KMS-11 (cell line): ENCODE results near the gene ZP4.

ENCODE experiments used
- H2AFZ ChIP-seq: fragments of 200-600 bp; sonication (generic); 2 replicates; pipeline ENCODE4 v1.6.1; 2016; ENCODE audit warnings: antibody characterized with exemption, mixed run types, low read depth
- H3K27ac ChIP-seq: fragments of 200-600 bp; sonication (generic); 2 replicates; pipeline ENCODE4 v1.6.1; 2016; ENCODE audit warnings: mild to moderate bottlenecking, mixed run types
- H3K27me3 ChIP-seq: fragments of 200-600 bp; sonication (generic); 2 replicates; pipeline ENCODE4 v1.6.1; 2017; ENCODE audit warnings: mild to moderate bottlenecking, low read depth, mixed run types, moderate library complexity; ENCODE audit not compliant: insufficient read depth
- H3K36me3 ChIP-seq: fragments of 200-600 bp; sonication (generic); 2 replicates; pipeline ENCODE4 v1.6.1; 2017; ENCODE audit warnings: mild to moderate bottlenecking, mixed run types; ENCODE audit not compliant: insufficient read depth
- H3K4me1 ChIP-seq: fragments of 200-600 bp; sonication (generic); 2 replicates; pipeline ENCODE4 v1.6.1; 2016; ENCODE audit warnings: mild to moderate bottlenecking, low read depth, mixed run types; ENCODE audit not compliant: poor library complexity, severe bottlenecking
- H3K4me2 ChIP-seq: fragments of 200-600 bp; sonication (generic); 2 replicates; pipeline ENCODE4 v1.7.0; 2016; ENCODE audit warnings: mild to moderate bottlenecking, mixed run types
- H3K4me3 ChIP-seq: fragments of 200-600 bp; sonication (generic); IDR thresholded peaks from 2 replicates; pipeline ENCODE4 v1.6.1; 2017; ENCODE audit warnings: low read depth, low read length, mixed read lengths; ENCODE audit not compliant: insufficient read depth
- H3K79me2 ChIP-seq: fragments of 200-600 bp; sonication (generic); 2 replicates; pipeline ENCODE4 v1.6.1; 2016; ENCODE audit warnings: low read depth, mixed run types; ENCODE audit not compliant: insufficient read depth
- H3K9ac ChIP-seq: fragments of 200-600 bp; sonication (generic); 2 replicates; pipeline ENCODE4 v1.6.1; 2016; ENCODE audit warnings: mild to moderate bottlenecking, mixed run types
- H4K20me1 ChIP-seq: fragments of 200-600 bp; sonication (generic); 2 replicates; pipeline ENCODE4 v1.6.1; 2016; ENCODE audit warnings: mild to moderate bottlenecking, mixed run types; ENCODE audit not compliant: insufficient read depth
- TF ChIP-seq, protein P1 (sequence below): fragments of 200-600 bp; sonication (generic); conservative IDR thresholded peaks from 2 replicates; pipeline ENCODE4 v1.6.1; 2017; ENCODE audit warnings: low read depth, mild to moderate bottlenecking, antibody characterized with exemption, low read length, moderate library complexity, mixed read lengths

The ZP4 gene

DNA sequence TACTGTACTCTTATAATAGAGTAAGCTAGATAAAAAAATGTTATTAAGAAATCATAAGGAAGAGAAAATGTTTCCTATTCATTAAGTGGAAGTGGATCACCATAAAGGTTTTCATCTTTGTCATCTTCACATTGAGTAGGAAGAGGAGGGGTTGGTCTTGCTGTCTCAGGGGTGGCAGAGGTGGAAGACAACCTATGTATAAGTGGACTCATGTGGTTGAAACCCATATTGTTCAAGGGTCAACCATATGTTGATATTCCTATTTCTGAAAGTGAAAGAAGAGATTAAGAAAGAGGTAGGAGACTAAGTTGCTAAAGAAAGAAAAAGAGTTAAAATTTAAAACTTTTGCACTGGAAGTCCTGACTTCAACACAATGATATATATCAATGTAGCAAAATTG lies 4.9 kb upstream of the ZP4 start:
- no peak overlapping the region for H3K27ac ChIP-seq
- no peak overlapping the region for H3K4me3 ChIP-seq
- no peak overlapping the region for H2AFZ ChIP-seq
- H3K79me2 ChIP-seq: no peaks in the 10 kb centered on the region
- no peak overlapping the region for H3K9ac ChIP-seq
- no peak overlapping the region for H3K4me2 ChIP-seq
- TF ChIP-seq, protein P1, sequence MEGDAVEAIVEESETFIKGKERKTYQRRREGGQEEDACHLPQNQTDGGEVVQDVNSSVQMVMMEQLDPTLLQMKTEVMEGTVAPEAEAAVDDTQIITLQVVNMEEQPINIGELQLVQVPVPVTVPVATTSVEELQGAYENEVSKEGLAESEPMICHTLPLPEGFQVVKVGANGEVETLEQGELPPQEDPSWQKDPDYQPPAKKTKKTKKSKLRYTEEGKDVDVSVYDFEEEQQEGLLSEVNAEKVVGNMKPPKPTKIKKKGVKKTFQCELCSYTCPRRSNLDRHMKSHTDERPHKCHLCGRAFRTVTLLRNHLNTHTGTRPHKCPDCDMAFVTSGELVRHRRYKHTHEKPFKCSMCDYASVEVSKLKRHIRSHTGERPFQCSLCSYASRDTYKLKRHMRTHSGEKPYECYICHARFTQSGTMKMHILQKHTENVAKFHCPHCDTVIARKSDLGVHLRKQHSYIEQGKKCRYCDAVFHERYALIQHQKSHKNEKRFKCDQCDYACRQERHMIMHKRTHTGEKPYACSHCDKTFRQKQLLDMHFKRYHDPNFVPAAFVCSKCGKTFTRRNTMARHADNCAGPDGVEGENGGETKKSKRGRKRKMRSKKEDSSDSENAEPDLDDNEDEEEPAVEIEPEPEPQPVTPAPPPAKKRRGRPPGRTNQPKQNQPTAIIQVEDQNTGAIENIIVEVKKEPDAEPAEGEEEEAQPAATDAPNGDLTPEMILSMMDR: no peak
- no peaks in the 10 kb centered on the region for H3K27me3 ChIP-seq
- H4K20me1 ChIP-seq: no peaks in the 10 kb centered on the region
- no peaks in the 10 kb centered on the region for H3K4me1 ChIP-seq
- H3K36me3 ChIP-seq: no peaks in the 10 kb centered on the region

DNA sequence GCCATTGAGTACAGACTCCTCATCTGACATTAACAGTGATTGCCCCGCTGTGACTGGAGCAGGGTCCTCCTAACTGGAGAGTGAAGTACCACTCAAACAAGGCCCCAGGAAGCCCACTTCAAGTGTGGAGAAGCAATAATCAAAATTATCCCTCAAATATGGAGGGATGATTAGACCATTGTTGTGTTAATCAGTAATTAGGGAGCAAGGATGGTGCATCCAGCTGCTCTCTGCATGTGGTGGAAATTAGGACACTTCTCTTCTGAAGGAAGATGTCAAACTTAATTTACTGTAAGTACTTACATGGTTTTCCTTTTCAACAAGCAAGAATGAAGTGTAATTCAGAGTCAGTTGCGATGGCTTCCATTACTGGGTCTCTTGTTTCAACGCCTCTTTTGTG lies 3.4 kb upstream of the ZP4 start:
- Histone ChIP-seq H3K9ac (no peak overlapping the region), H3K4me1 (no peaks in the 10 kb centered on the region), H3K4me2 (no peak overlapping the region), H3K27me3 (no peaks in the 10 kb centered on the region), H3K36me3 (no peaks in the 10 kb centered on the region), H3K79me2 (no peaks in the 10 kb centered on the region), H3K27ac (no peak overlapping the region), H3K4me3 (no peak overlapping the region), H4K20me1 (no peaks in the 10 kb centered on the region), H2AFZ (no peak overlapping the region)
- TF ChIP-seq, protein P1: no peak

DNA sequence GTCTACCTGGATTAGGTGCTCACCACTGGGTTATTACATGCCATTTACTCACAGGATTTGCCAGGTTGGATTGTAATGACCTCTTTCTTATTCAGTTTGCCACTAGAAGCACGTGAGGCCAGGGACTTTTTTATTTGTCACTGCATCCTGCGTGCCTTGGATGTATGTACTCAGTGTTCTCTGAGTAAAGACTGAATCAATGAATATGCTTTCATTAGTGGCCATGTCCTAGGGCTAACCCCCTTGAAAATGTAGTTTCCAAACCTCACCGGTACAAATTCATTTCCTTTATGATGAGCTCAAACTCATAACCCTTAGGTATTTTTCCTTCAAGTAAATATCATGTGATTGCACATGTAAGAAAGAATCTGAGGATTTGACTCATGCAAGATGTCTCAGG lies 1.3 kb upstream of the ZP4 start:
- Histone ChIP-seq H3K27me3 (no peaks in the 10 kb centered on the region), H3K4me1 (no peaks in the 10 kb centered on the region), H3K4me3 (no peak overlapping the region), H3K79me2 (no peaks in the 10 kb centered on the region), H3K9ac (no peak overlapping the region), H3K36me3 (no peaks in the 10 kb centered on the region), H2AFZ (no peak overlapping the region), H3K27ac (no peak overlapping the region), H4K20me1 (no peaks in the 10 kb centered on the region), H3K4me2 (no peak overlapping the region)
- TF ChIP-seq, protein P1: no peak

DNA sequence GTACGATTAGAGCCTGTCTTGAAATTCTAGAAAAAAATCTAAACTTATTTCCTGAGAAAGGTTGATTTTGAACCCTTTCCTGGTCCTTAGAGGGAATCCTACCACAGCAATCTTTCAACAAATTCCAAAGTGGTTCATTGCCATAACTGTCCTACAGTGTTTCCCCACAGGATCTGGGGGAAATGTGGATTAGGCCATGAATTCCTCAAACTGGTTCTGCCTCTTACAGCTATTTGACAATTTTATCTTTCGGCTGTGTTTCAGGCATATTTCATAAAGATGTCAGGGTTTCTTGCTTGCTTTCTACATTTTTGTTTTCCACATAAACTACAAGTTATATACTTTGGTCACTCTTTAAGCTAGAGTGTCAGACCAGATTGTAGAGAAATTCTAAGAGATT lies 544 bp upstream of the ZP4 start:
- H2AFZ ChIP-seq: no peak overlapping the region
- no peak overlapping the region for H3K4me3 ChIP-seq
- H3K27ac ChIP-seq: no peak overlapping the region
- H3K9ac ChIP-seq: no peak overlapping the region
- no peaks in the 10 kb centered on the region for H4K20me1 ChIP-seq
- no peaks in the 10 kb centered on the region for H3K36me3 ChIP-seq
- H3K27me3 ChIP-seq: no peaks in the 10 kb centered on the region
- H3K4me1 ChIP-seq: no peaks in the 10 kb centered on the region
- H3K79me2 ChIP-seq: no peaks in the 10 kb centered on the region
- H3K4me2 ChIP-seq: no peak overlapping the region
- TF ChIP-seq, protein P1: no peak

DNA sequence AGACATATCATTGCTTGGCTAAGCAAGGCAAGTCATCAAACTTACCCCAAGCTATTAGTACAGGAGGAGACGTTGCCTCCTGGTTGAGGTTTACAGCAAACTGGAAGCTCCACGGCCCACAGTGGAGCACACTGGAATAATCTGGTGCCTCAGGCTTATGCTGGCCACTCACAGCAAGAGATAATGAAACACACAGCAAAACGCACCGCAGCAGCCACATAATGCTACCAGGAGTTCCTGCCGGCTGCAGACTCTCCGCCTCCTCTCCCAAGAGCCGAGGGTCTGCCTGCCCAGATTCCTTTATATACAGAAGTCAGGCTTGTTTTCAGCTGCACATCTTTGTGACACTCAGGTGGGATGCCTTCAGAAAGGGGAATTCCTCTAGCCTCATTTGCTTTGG lies 306 bp downstream of the ZP4 start:
- Histone ChIP-seq H3K27me3 (no peaks in the 10 kb centered on the region), H3K36me3 (no peaks in the 10 kb centered on the region), H3K27ac (no peak overlapping the region), H3K9ac (no peak overlapping the region), H2AFZ (no peak overlapping the region), H3K79me2 (no peaks in the 10 kb centered on the region), H3K4me3 (no peak overlapping the region), H3K4me1 (no peaks in the 10 kb centered on the region), H4K20me1 (no peaks in the 10 kb centered on the region), H3K4me2 (no peak overlapping the region)
- TF ChIP-seq, protein P1: no peak
